Kidney (tissue), 14 donors: ENCODE results near the gene GADD45B. TPM values are rescaled to one million over a fixed set of nuclear protein-coding genes. Genes with fewer than 3 reads are reported as not detected.
"Not testable (repeated sequence)": the region's sequence is repeated elsewhere in the genome, so short reads cannot be mapped to it uniquely, and the experiment has no call there.

ENCODE experiments used
- DNase-seq, 5 donors: peaks; one replicate each; pipeline ENCODE4 v3.0.0-alpha.2; 2013 to 2020
- FAIRE-seq: peaks from 2 replicates; lab custom pipeline; 2012; peaks lifted over from hg19 to GRCh38; lab: Jason Lieb, UNC
- H3K27ac ChIP-seq, 2 donors: one replicate each; pipeline ENCODE4 v1.7.0; 2013; ENCODE audit warnings: low read depth in 2 of 2, low read length in 2 of 2, inconsistent platforms in 1 of 2
- H3K27me3 ChIP-seq: one replicate; pipeline ENCODE4 v1.7.1; 2013; ENCODE audit warnings: low read length, inconsistent platforms; ENCODE audit not compliant: control insufficient read depth, insufficient read depth
- H3K36me3 ChIP-seq, 3 donors: one replicate each; pipeline versions ENCODE4 v1.7.0 to v1.7.1; 2013; ENCODE audit warnings: low read length in 3 of 3, control low read depth in 1 of 3, inconsistent platforms in 1 of 3; ENCODE audit not compliant: insufficient read depth in 3 of 3, control insufficient read depth in 2 of 3
- H3K4me1 ChIP-seq, 3 donors: one replicate each; pipeline versions ENCODE4 v1.7.0 to v1.7.1; 2013; ENCODE audit warnings: low read length in 3 of 3, inconsistent platforms in 1 of 3, low read depth in 1 of 3; ENCODE audit not compliant: control insufficient read depth in 2 of 3, insufficient read depth in 2 of 3
- H3K4me3 ChIP-seq, 3 donors: one replicate each; pipeline versions ENCODE4 v1.7.0 to v1.8.1; 2013; ENCODE audit warnings: low read length in 3 of 3, control low read depth in 1 of 3, inconsistent platforms in 1 of 3
- H3K9ac ChIP-seq, 3 donors: one replicate each; pipeline versions ENCODE4 v1.7.0 to v1.7.1; 2013; ENCODE audit warnings: low read length in 3 of 3, control low read depth in 1 of 3, inconsistent platforms in 1 of 3
- H3K9me3 ChIP-seq, 3 donors: one replicate each; pipeline versions ENCODE4 v1.7.0 to v1.7.1; 2013; ENCODE audit warnings: low read length in 3 of 3, control low read depth in 1 of 3, inconsistent platforms in 1 of 3; ENCODE audit not compliant: control insufficient read depth in 2 of 3, insufficient read depth in 1 of 3
- intact Hi-C: fragments of 100-400 bp; cut with DNase I; formaldehyde crosslinking; loops from one replicate; pipeline ENCODE4 v1.11.1; 2022
- polyA plus RNA-seq: library from polyadenylated mRNA; stranded (reverse); fragments of 350-450 nt; fragmentation: Illumina TruSeq; extraction: RNeasy Lipid Tissue Mini Kit (QIAGEN cat#74804); gene quantifications from one replicate; pipeline ENCODE4 v1.2.3, GENCODE V29; 2014; ENCODE audit warnings: low read depth, low replicate concordance; ENCODE audit not compliant: insufficient read depth
- total RNA-seq: library from RNA; stranded (reverse); fragmentation: NEBNext Ultra II Directional; extraction: Animal tissue kit (Norgen Biotek cat#: 25700); gene quantifications from one replicate; pipeline ENCODE4 v1.2.1, GENCODE V29; 2021
- TF ChIP-seq, protein P1 (sequence below): IDR thresholded peaks from 3 replicates; pipeline ENCODE4 v1.5.1; 2012; ENCODE audit warnings: mild to moderate bottlenecking, moderate library complexity, borderline replicate concordance; ENCODE audit not compliant: insufficient read depth; ENCODE audit errors: extremely low read depth
- donor health status: control.
- donor health status: control.
- donor health status: control.
- donor health status: control.
- donor health status: control.
- donor health status: DM: yes; HTN: yes; CAD: no.
- donor health status: Normal renal cell carcinoma (clear cell type).

Gene GADD45B
- total and polyA plus RNA-seq, 2 donors from 2014 or later: 88.5 to 149 TPM

DNA sequence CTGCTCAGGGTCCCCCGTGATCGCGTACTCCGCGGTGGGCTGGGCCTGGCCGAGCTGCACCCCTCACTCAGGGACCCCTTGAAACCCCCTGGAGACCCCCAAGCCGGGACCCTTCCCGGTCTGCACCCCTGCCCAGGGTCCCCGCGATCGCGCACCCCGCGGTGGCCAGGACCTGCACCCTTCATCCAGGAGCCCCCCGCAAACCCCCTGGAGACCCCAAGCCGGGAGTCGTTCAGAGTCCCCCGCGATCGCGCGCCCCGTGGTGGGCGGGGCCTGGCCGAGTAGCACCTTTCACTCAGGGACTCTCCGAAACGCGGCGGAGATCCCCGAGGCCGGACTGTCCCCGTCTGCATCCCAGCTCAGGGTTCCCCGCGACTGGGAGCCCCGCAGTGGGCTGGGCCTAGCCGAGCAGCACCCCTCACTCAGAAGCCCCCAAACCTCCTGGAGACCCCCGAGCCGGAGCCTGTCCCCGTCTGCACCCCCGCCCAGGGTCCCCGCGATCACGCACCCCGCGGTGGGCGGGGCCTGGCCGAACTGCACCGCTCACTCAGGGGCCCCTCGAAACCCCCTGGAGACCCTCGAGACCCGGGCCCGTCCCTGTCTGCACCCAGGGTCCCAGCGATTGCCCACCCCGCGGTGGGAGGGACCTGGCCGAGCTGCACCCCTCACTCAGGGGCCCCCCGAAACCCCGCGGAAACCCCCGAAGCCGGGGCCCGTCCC is 19.9 kb upstream of the GADD45B start:
- Histone ChIP-seq H3K4me3 (peak overlapping the region; percentile 16 to 75 (median 57)), H3K9me3 (no peaks in the 10 kb centered on the region), H3K27me3 (no peaks in the 10 kb centered on the region), H3K36me3 (no peaks in the 10 kb centered on the region), H3K27ac (no peak overlapping the region), H3K9ac (peak overlapping the region in 2 of 3 donors; percentile 22 to 71), H3K4me1 (peaks cover 0 to 6% (median 2%) of the 10 kb centered on the region in 3 donors)
- DNase-seq (peak in 3 of 5 donors; percentile 55 to 88 (median 85)), FAIRE-seq (no peak)
- intact Hi-C loops: no loop called here
- TF ChIP-seq, protein P1, sequence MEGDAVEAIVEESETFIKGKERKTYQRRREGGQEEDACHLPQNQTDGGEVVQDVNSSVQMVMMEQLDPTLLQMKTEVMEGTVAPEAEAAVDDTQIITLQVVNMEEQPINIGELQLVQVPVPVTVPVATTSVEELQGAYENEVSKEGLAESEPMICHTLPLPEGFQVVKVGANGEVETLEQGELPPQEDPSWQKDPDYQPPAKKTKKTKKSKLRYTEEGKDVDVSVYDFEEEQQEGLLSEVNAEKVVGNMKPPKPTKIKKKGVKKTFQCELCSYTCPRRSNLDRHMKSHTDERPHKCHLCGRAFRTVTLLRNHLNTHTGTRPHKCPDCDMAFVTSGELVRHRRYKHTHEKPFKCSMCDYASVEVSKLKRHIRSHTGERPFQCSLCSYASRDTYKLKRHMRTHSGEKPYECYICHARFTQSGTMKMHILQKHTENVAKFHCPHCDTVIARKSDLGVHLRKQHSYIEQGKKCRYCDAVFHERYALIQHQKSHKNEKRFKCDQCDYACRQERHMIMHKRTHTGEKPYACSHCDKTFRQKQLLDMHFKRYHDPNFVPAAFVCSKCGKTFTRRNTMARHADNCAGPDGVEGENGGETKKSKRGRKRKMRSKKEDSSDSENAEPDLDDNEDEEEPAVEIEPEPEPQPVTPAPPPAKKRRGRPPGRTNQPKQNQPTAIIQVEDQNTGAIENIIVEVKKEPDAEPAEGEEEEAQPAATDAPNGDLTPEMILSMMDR: no peak

DNA sequence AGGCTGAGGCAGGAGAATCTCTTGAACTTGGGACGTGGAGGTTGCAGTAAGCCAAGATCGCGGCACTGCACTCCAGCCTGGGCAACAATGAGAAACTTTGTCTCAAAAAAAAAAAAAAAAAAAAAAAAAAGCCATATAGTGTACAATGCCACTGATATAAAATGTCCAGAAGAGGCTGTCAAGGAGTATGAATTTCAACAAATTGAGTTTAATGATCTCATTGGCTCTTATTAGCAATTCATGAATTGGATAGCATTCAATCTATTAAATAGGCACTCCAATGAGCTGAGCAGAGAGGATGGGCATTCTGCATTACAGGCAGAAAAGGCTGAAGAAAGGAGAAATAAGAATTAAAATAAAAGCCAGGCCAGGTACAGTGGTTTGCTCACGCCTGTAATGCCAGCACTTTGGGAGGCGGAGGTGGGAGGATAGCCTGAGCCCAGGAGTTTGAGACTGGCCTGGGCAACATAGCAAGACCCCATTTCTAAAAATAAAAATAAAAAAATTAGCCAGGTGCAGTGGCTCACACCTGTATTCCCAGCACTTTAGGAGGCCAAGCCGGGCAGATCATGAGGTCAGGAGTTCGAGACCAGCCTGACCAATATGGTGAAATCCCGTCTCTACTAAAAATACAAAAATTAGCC is 18.4 kb upstream of the GADD45B start:
- Histone ChIP-seq H3K27ac (peak overlapping the region; percentile 34 to 57), H3K36me3 (no peaks in the 10 kb centered on the region), H3K27me3 (no peaks in the 10 kb centered on the region), H3K9me3 (no peaks in the 10 kb centered on the region), H3K9ac (no peak overlapping the region), H3K4me3 (peak overlapping the region in 1 of 3 donors; percentile 58), H3K4me1 (peaks cover 0 to 6% (median 6%) of the 10 kb centered on the region in 3 donors)
- intact Hi-C loops: no loop called here
- FAIRE-seq (no peak), DNase-seq (no peak)
- TF ChIP-seq, protein P1: no peak

DNA sequence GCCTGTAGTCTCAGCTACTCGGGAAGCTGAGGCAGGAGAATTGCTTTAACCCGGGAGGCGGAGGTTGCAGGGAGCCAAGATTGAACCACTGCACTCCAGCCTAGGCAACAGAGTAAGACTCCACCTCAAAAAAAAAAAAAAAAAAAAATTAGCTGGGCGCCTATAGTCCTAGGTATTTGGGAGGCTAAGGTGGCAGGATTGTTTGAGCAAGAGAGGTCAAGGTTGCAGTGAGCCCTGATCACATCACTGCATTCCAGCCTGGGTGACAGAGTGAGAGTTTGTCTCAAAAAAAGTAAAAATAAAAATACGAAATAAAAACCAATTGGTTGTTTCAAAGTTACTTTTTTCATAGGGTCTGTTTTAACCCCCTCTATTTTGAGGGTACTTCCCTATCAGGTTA is 17.9 kb upstream of the GADD45B start:
- H3K27ac ChIP-seq: no peak overlapping the region
- no peak for DNase-seq
- intact Hi-C loops: no loop called here
- no peak overlapping the region for H3K9ac ChIP-seq
- no peaks in the 10 kb centered on the region for H3K36me3 ChIP-seq
- TF ChIP-seq, protein P1: no peak
- H3K4me3 ChIP-seq: no peak overlapping the region
- FAIRE-seq: no peak
- no peaks in the 10 kb centered on the region for H3K9me3 ChIP-seq
- peaks cover 0 to 6% (median 6%) of the 10 kb centered on the region in 3 donors for H3K4me1 ChIP-seq
- no peaks in the 10 kb centered on the region for H3K27me3 ChIP-seq

DNA sequence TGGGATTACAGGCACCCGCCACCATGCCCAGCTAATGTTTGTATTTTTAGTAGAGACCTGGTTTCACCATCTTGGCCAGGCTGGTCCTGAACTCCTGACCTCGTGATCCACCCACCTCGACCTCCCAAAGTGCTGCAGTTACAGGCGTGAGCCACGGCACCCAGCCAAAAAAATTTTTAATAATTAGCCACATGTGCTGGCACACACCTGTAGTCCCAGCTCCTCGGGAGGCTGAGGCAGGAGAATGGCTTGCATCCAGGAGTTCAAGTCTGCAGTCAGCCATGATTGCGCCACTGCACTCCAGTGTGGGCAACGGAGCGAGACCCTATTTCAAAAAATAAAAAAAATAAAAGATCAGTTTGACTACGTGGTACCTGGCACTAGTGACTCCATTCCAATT is 17.2 kb upstream of the GADD45B start:
- not testable (repeated sequence) for H3K4me3 ChIP-seq, FAIRE-seq, H3K27me3 ChIP-seq

More for the DNA sequence above, 17.2 kb upstream of the GADD45B start:
- H3K36me3 ChIP-seq, intact Hi-C loops, H3K27ac ChIP-seq, H3K9me3 ChIP-seq, H3K9ac ChIP-seq, DNase-seq, H3K4me1 ChIP-seq: not testable (repeated sequence)
